Thyroid gland (tissue), 4 donors: Measurements from ENCODE around the gene IL21R. TPM values are rescaled to one million over a fixed set of nuclear protein-coding genes. Genes with fewer than 3 reads are reported as not detected.

Experiments used
- DNase-seq, 2 donors: peaks; one replicate each; pipeline ENCODE4 v3.0.0-alpha.2; 2019
- H3K27ac ChIP-seq, 3 donors: fragments of 200-600 bp; sonication (generic); 1 replicate in 2 of 3; 2 replicates in 1 of 3; pipeline ENCODE4 v1.5.1; 2016 to 2019; ENCODE audit warnings: mild to moderate bottlenecking in 1 of 3, moderate library complexity in 1 of 3
- H3K27me3 ChIP-seq: fragments of 200-600 bp; sonication (generic); one replicate; pipeline ENCODE4 v1.5.1; 2019
- H3K36me3 ChIP-seq, 2 donors: fragments of 200-600 bp; sonication (generic); one replicate each; pipeline ENCODE4 v1.5.1; 2016 to 2019
- H3K4me1 ChIP-seq, 2 donors: fragments of 200-600 bp; sonication (generic); one replicate each; pipeline ENCODE4 v1.5.1; 2017 to 2019
- H3K4me3 ChIP-seq, 3 donors: fragments of 200-600 bp; sonication (generic); replicated peaks in 1 of 3; 1 replicate in 2 of 3; 2 replicates in 1 of 3; pipeline ENCODE4 v1.5.1; 2016; ENCODE audit warnings: mild to moderate bottlenecking in 1 of 3
- H3K9me3 ChIP-seq: fragments of 200-600 bp; sonication (generic); one replicate; pipeline ENCODE4 v1.5.1; 2017
- POLR2A ChIP-seq, 2 donors: fragments of 450-650 bp; IDR thresholded peaks; one replicate each; pipeline ENCODE4 v1.6.1; 2017; ENCODE audit warnings: antibody characterized with exemption in 2 of 2, mild to moderate bottlenecking in 2 of 2, moderate library complexity in 1 of 2
- WGBS, 2 donors: methylation state at CpG; one replicate each; pipeline ENCODE4 v1.1.5; 2017; 5-methylcytosine and 5-hydroxymethylcytosine counted together
- intact Hi-C: fragments of 100-400 bp; cut with DNase I; formaldehyde crosslinking; loops from one replicate; pipeline ENCODE4 v1.15.1; 2023
- total RNA-seq, 4 donors: library from RNA; depleted of rRNA; stranded (reverse); fragments of >200 nt; gene quantifications; one replicate each; pipeline ENCODE4 v1.2.3, GENCODE V29; 2016
- TF ChIP-seq, protein P1 (sequence below), 6 experiments: fragments of 200-600 bp in 3 of 6; fragments of 450-650 bp in 3 of 6; sonication (generic) in 3 of 6; IDR thresholded peaks; one replicate each; pipeline ENCODE4 v1.5.1; 2016 to 2019; ENCODE audit warnings: antibody characterized with exemption in 6 of 6, mild to moderate bottlenecking in 2 of 6, inconsistent platforms in 1 of 6, moderate library complexity in 1 of 6

Gene IL21R
- total RNA-seq, 4 donors from 2014 or later = 0.11 to 0.88 (median 0.32) TPM

DNA sequence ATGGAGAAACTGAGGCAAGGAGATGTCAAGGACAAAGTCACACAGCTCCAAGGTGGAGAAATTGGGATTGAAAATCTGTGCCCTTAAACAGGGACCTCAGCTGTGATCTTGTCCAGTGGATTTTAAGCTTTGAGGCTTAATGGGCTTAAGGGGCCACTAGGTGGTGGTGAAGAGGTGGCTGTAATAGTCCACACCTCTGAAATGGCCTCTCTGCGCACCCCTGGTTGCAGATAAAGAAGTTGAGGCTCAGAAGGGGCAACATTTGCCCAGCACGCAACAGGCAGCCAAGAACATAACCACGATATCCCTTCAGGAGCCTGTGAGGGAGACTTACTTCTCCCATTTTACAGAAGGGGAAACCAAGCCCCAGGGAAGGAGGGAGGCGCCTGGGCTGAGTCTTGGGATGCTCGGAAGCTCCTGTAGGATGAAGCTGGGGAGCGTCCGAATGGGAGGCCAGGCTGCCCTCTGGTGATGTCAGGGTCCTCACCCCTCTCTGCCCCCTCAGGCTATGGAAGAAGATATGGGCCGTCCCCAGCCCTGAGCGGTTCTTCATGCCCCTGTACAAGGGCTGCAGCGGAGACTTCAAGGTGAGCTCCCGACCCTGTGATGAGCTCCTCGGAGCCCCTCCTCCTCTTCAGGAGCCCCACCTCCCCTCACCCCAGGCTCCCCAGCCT is 43.7 kb downstream of the IL21R start:
- intact Hi-C loops = no loop called here

DNA sequence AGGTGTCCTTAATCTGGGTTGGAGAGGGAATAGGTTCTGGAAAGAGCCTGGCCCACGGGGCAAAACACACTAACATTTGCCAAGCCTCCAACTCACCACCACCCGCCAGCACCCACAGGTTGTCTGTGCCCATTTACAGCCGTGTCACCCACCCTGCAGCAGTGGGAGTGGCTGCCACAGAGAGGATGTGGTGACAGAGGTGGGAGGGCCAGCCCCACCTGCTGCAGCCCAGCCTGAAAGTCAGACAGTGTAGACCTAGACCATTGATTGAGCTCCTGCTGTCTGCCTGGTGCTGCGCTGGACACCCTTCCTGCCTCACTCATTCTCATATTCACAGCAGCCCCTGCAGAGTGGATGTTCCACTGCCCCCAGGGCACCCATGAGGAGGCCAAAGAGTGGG is 44.7 kb downstream of the IL21R start:
- Histone ChIP-seq H3K9me3 (no peaks in the 10 kb centered on the region), H3K27ac (no peak overlapping the region), H3K27me3 (no peaks in the 10 kb centered on the region), H3K4me1 (peaks cover 9 to 15% of the 10 kb centered on the region in 2 donors), H3K4me3 (no peak overlapping the region), H3K36me3 (no peaks in the 10 kb centered on the region)
- no peak for TF ChIP-seq POLR2A (IDR thresholded peaks at IDR 0.05)
- TF ChIP-seq, protein P1, sequence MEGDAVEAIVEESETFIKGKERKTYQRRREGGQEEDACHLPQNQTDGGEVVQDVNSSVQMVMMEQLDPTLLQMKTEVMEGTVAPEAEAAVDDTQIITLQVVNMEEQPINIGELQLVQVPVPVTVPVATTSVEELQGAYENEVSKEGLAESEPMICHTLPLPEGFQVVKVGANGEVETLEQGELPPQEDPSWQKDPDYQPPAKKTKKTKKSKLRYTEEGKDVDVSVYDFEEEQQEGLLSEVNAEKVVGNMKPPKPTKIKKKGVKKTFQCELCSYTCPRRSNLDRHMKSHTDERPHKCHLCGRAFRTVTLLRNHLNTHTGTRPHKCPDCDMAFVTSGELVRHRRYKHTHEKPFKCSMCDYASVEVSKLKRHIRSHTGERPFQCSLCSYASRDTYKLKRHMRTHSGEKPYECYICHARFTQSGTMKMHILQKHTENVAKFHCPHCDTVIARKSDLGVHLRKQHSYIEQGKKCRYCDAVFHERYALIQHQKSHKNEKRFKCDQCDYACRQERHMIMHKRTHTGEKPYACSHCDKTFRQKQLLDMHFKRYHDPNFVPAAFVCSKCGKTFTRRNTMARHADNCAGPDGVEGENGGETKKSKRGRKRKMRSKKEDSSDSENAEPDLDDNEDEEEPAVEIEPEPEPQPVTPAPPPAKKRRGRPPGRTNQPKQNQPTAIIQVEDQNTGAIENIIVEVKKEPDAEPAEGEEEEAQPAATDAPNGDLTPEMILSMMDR (IDR thresholded peaks at IDR 0.05) = no peak
- intact Hi-C loops = no loop called here
- 89 to 91% methylated on average over 4 of the region's 4 CpGs for WGBS, 2 donors
- no peak for DNase-seq

More for the DNA sequence above, 43.7 kb downstream of the IL21R start:
- H3K4me1 ChIP-seq = peaks cover 8 to 10% of the 10 kb centered on the region in 2 donors
- no peak overlapping the region for H3K27ac ChIP-seq
- no peak for DNase-seq
- TF ChIP-seq, protein P1 (IDR thresholded peaks at IDR 0.05) = no peak
- no peak for TF ChIP-seq POLR2A (IDR thresholded peaks at IDR 0.05)
- H3K27me3 ChIP-seq = no peaks in the 10 kb centered on the region
- no peaks in the 10 kb centered on the region for H3K9me3 ChIP-seq
- no peak overlapping the region for H3K4me3 ChIP-seq
- 91 to 96% methylated on average over 10 to 12 of the region's 12 CpGs for WGBS, 2 donors
- no peaks in the 10 kb centered on the region for H3K36me3 ChIP-seq

DNA sequence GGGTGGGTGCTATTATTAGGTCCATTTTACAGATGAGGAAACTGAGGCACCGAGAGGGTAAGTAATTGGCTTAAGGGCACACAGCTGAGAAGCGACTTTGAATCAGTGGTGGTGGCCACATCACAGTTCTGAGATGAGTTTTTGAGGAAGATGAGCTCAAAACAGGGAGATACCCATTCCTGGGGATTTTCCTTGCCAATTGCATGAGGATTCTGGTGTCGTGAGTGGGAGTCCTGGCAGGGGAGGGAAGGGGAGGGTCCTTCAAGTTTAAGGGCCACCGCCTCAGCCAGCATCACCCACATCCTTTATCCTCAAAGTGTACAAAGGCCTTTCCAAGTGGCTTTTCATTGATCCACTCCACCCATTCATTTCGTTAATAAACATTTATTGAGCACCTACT is 45.3 kb downstream of the IL21R start:
- peaks cover 9 to 15% of the 10 kb centered on the region in 2 donors for H3K4me1 ChIP-seq
- H3K36me3 ChIP-seq = no peaks in the 10 kb centered on the region
- no peak overlapping the region for H3K4me3 ChIP-seq
- no peak for DNase-seq
- H3K27me3 ChIP-seq = no peaks in the 10 kb centered on the region
- no peaks in the 10 kb centered on the region for H3K9me3 ChIP-seq
- WGBS, 2 donors = 93 to 94% methylated on average over 5 of the region's 5 CpGs
- H3K27ac ChIP-seq = no peak overlapping the region
- intact Hi-C loops = no loop called here
- TF ChIP-seq, protein P1 (IDR thresholded peaks at IDR 0.05) = no peak
- TF ChIP-seq POLR2A (IDR thresholded peaks at IDR 0.05) = no peak

DNA sequence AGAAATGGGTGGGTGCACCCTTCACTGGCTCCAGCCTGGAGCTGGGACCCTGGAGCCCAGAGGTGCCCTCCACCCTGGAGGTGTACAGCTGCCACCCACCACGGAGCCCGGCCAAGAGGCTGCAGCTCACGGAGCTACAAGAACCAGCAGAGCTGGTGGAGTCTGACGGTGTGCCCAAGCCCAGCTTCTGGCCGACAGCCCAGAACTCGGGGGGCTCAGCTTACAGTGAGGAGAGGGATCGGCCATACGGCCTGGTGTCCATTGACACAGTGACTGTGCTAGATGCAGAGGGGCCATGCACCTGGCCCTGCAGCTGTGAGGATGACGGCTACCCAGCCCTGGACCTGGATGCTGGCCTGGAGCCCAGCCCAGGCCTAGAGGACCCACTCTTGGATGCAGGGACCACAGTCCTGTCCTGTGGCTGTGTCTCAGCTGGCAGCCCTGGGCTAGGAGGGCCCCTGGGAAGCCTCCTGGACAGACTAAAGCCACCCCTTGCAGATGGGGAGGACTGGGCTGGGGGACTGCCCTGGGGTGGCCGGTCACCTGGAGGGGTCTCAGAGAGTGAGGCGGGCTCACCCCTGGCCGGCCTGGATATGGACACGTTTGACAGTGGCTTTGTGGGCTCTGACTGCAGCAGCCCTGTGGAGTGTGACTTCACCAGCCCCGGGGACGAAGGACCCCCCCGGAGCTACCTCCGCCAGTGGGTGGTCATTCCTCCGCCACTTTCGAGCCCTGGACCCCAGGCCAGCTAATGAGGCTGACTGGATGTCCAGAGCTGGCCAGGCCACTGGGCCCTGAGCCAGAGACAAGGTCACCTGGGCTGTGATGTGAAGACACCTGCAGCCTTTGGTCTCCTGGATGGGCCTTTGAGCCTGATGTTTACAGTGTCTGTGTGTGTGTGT is 46.8 kb downstream of the IL21R start:
- no peak for DNase-seq
- no peaks in the 10 kb centered on the region for H3K36me3 ChIP-seq
- no peak overlapping the region for H3K27ac ChIP-seq
- TF ChIP-seq, protein P1 (IDR thresholded peaks at IDR 0.05) = no peak
- TF ChIP-seq POLR2A (IDR thresholded peaks at IDR 0.05) = no peak
- 74 to 81% methylated on average over 16 to 17 of the region's 19 CpGs for WGBS, 2 donors
- H3K27me3 ChIP-seq = no peaks in the 10 kb centered on the region
- peaks cover 9 to 15% of the 10 kb centered on the region in 2 donors for H3K4me1 ChIP-seq
- H3K4me3 ChIP-seq = no peak overlapping the region
- intact Hi-C loops = no loop called here
- H3K9me3 ChIP-seq = no peaks in the 10 kb centered on the region
